HEK293 (cell line): ENCODE data around the gene IZUMO1R.

Source experiments
- CTCF ChIA-PET: fragments of 350-600 bp; formaldehyde crosslinking; extraction: SDS; loops from one replicate; lab custom pipeline; 2021; ENCODE audit warnings: antibody characterized with exemption; lab: Yijun Ruan, JAX
- POLR2A ChIA-PET: fragments of 300-600 bp; formaldehyde crosslinking; extraction: SDS; loops from one replicate; lab custom pipeline; 2020; ENCODE audit warnings: antibody characterized with exemption, inconsistent platforms; lab: Yijun Ruan, JAX
- H3K27ac ChIP-seq: fragments of 200-500 bp; sonication (Bioruptor generic); 2 replicates; pipeline ENCODE4 v1.5.1; 2014; ENCODE audit warnings: low read depth, low read length, control low read depth, inconsistent platforms; ENCODE audit errors: extremely low read depth
- H3K36me3 ChIP-seq, 2 experiments: fragments of 200-500 bp in 1 of 2; sonication (Bioruptor generic) in 1 of 2; 1 replicate in 1 of 2; 2 replicates in 1 of 2; pipeline ENCODE4 v1.5.1; 2014 to 2017; ENCODE audit warnings: inconsistent platforms in 2 of 2, low read length in 2 of 2; ENCODE audit not compliant: control insufficient read depth in 2 of 2, insufficient read depth in 1 of 2
- H3K4me1 ChIP-seq: fragments of 200-500 bp; sonication (Bioruptor generic); 2 replicates; pipeline ENCODE4 v1.5.1; 2014; ENCODE audit warnings: mild to moderate bottlenecking, low read length, inconsistent platforms; ENCODE audit not compliant: control insufficient read depth, insufficient read depth
- H3K4me3 ChIP-seq: 2 replicates; pipeline ENCODE4 v1.5.1; 2011; ENCODE audit warnings: low read depth, mild to moderate bottlenecking, control low read depth, low read length, moderate library complexity
- H3K9me3 ChIP-seq: fragments of 200-500 bp; sonication (Bioruptor generic); 2 replicates; pipeline ENCODE4 v1.5.1; 2014; ENCODE audit warnings: low read depth, low read length, inconsistent platforms; ENCODE audit not compliant: control insufficient read depth, insufficient read depth
- BCL11A ChIP-seq: fragments of 450-650 bp; formaldehyde crosslinking; IDR thresholded peaks from 2 replicates; pipeline ENCODE4 v1.5.1; 2016; ENCODE audit warnings: low read depth, missing biosample characterization, missing genetic modification characterization
- GFI1B ChIP-seq: fragments of 450-650 bp; formaldehyde crosslinking; IDR thresholded peaks from 2 replicates; pipeline ENCODE4 v1.5.1; 2016; ENCODE audit warnings: missing biosample characterization, missing genetic modification characterization
- GLIS2 ChIP-seq: fragments of 450-650 bp; formaldehyde crosslinking; IDR thresholded peaks from 2 replicates; pipeline ENCODE4 v1.5.1; 2016; ENCODE audit warnings: missing biosample characterization, missing genetic modification characterization
- MYNN ChIP-seq: fragments of 450-650 bp; formaldehyde crosslinking; IDR thresholded peaks from 2 replicates; pipeline ENCODE4 v1.5.1; 2016; ENCODE audit warnings: missing biosample characterization, missing genetic modification characterization, borderline replicate concordance
- PRDM10 ChIP-seq: fragments of 450-650 bp; formaldehyde crosslinking; IDR thresholded peaks from 2 replicates; pipeline ENCODE4 v1.5.1; 2016; ENCODE audit warnings: missing biosample characterization, missing genetic modification characterization
- REPIN1 ChIP-seq: fragments of 450-650 bp; formaldehyde crosslinking; IDR thresholded peaks from 2 replicates; pipeline ENCODE4 v1.5.1; 2017; ENCODE audit warnings: missing biosample characterization, missing genetic modification characterization, low read depth
- SP2 ChIP-seq: fragments of 450-650 bp; formaldehyde crosslinking; IDR thresholded peaks from 2 replicates; pipeline ENCODE4 v1.5.1; 2016; ENCODE audit warnings: missing biosample characterization, missing genetic modification characterization
- SP3 ChIP-seq: fragments of 450-650 bp; formaldehyde crosslinking; IDR thresholded peaks from 2 replicates; pipeline ENCODE4 v1.5.1; 2016; ENCODE audit warnings: missing biosample characterization, missing genetic modification characterization
- ZBTB11 ChIP-seq: fragments of 450-650 bp; formaldehyde crosslinking; conservative IDR thresholded peaks from 2 replicates; pipeline ENCODE4 v1.5.1; 2016; ENCODE audit warnings: low read depth, missing biosample characterization, missing genetic modification characterization
- ZNF26 ChIP-seq: fragments of 450-650 bp; formaldehyde crosslinking; IDR thresholded peaks from 2 replicates; pipeline ENCODE4 v1.5.1; 2016; ENCODE audit warnings: missing biosample characterization, missing genetic modification characterization
- ZNF274 ChIP-seq, 2 experiments: fragments of 200-500 bp in 1 of 2; fragments of 450-650 bp in 1 of 2; sonication (Bioruptor generic) in 1 of 2; formaldehyde crosslinking in 1 of 2; IDR thresholded peaks; 2 replicates each; pipeline versions ENCODE4 v1.5.1 to v1.6.1; 2014 to 2016; ENCODE audit warnings: borderline replicate concordance in 1 of 2, inconsistent platforms in 1 of 2, low read length in 1 of 2, missing biosample characterization in 1 of 2, missing genetic modification characterization in 1 of 2
- ZNF501 ChIP-seq: fragments of 450-650 bp; formaldehyde crosslinking; IDR thresholded peaks from 2 replicates; pipeline ENCODE4 v1.5.1; 2016; ENCODE audit warnings: missing biosample characterization, missing genetic modification characterization
- ZNF521 ChIP-seq: fragments of 450-650 bp; formaldehyde crosslinking; IDR thresholded peaks from 2 replicates; pipeline ENCODE4 v1.5.1; 2017; ENCODE audit warnings: missing biosample characterization, mild to moderate bottlenecking, missing genetic modification characterization
- ZNF692 ChIP-seq: fragments of 450-650 bp; formaldehyde crosslinking; IDR thresholded peaks from 2 replicates; pipeline ENCODE4 v1.5.1; 2016; ENCODE audit warnings: missing biosample characterization, missing genetic modification characterization
- ZNF830 ChIP-seq: fragments of 450-650 bp; IDR thresholded peaks from 2 replicates; pipeline ENCODE4 v1.5.0; 2018; ENCODE audit warnings: missing biosample characterization, missing genetic modification characterization, low read depth, mild to moderate bottlenecking, moderate library complexity
- ZNF843 ChIP-seq: fragments of 450-650 bp; formaldehyde crosslinking; IDR thresholded peaks from 2 replicates; pipeline ENCODE4 v1.5.1; 2016; ENCODE audit warnings: missing biosample characterization, missing genetic modification characterization
- ZXDB ChIP-seq: fragments of 450-650 bp; formaldehyde crosslinking; IDR thresholded peaks from 2 replicates; pipeline ENCODE4 v1.5.1; 2016; ENCODE audit warnings: missing biosample characterization, missing genetic modification characterization

The IZUMO1R gene

GRCh38 chr11:94328587-94329080 is 24.3 kb downstream of the IZUMO1R start:
- TF ChIP-seq GFI1B (tag by site-specific recombination) (no peak), ZNF843 (tag by site-specific recombination) (no peak), MYNN (tag by site-specific recombination) (no peak)
- Histone ChIP-seq H3K27ac (no peak overlapping the region), H3K36me3 (no peaks in the 10 kb centered on the region), H3K4me3 (no peak overlapping the region), H3K4me1 (no peaks in the 10 kb centered on the region), H3K9me3 (no peaks in the 10 kb centered on the region)
- ChIA-PET CTCF (no interaction called here), POLR2A (no interaction called here)

- Histone ChIP-seq H3K27ac (no peak overlapping the region), H3K4me1 (no peaks in the 10 kb centered on the region), H3K36me3 (no peaks in the 10 kb centered on the region), H3K9me3 (no peaks in the 10 kb centered on the region), H3K4me3 (no peak overlapping the region)
- POLR2A ChIA-PET, result no interaction called here
- CTCF ChIA-PET, result no interaction called here
- TF ChIP-seq ZNF521 (tag by site-specific recombination), result no peak
- TF ChIP-seq ZNF26 (tag by site-specific recombination), result no peak
- TF ChIP-seq ZXDB (tag by site-specific recombination), result no peak
- no peak for TF ChIP-seq SP2 (tag by site-specific recombination)
- no peak for TF ChIP-seq BCL11A
- no peak for TF ChIP-seq SP3 (tag by site-specific recombination)
- no peak for TF ChIP-seq ZNF830 (tag by site-specific recombination)
- no peak for TF ChIP-seq ZBTB11
Measured at GRCh38 chr11:94329501-94329900, 25.1 kb downstream of the IZUMO1R start.

- ChIA-PET CTCF (no interaction called here), POLR2A (interaction anchor here (0.6 kb wide), 1 partner anchor 195 kb away, joined by 4 read pairs; no protein-coding TSS in a partner anchor)
- no peaks in the 10 kb centered on the region for H3K36me3 ChIP-seq
- no peaks in the 10 kb centered on the region for H3K4me1 ChIP-seq
- no peak for TF ChIP-seq PRDM10 (tag by site-specific recombination)
- TF ChIP-seq ZNF501, result no peak
- no peak for TF ChIP-seq ZNF692
- no peak for TF ChIP-seq REPIN1 (tag by site-specific recombination)
- no peak for TF ChIP-seq GLIS2 (tag by site-specific recombination)
- TF ChIP-seq ZNF274 (IDR thresholded peaks at IDR 0.05; ENCODE audit: low read length), result no peak
- no peak for TF ChIP-seq ZNF274 (tag by site-specific recombination; IDR thresholded peaks at IDR 0.05; ENCODE audit: borderline replicate concordance)
- no peak overlapping the region for H3K27ac ChIP-seq
- no peaks in the 10 kb centered on the region for H3K9me3 ChIP-seq
- H3K4me3 ChIP-seq, result no peak overlapping the region
Measured at GRCh38 chr11:94330789-94331188, 26.4 kb downstream of the IZUMO1R start.
